ENCODE results near the gene ADRA1B.
A peak's percentile ranks its signal among the peaks of the same experiment; 100 is the strongest.
"Not testable (repeated sequence)": the region's sequence is repeated elsewhere in the genome, so short reads cannot be mapped to it uniquely, and the experiment has no call there.

The ADRA1B gene

GRCh38 chr5:159971514-159971913, 55.2 kb downstream of the ADRA1B start:
- no peak for DNase-seq

DNA sequence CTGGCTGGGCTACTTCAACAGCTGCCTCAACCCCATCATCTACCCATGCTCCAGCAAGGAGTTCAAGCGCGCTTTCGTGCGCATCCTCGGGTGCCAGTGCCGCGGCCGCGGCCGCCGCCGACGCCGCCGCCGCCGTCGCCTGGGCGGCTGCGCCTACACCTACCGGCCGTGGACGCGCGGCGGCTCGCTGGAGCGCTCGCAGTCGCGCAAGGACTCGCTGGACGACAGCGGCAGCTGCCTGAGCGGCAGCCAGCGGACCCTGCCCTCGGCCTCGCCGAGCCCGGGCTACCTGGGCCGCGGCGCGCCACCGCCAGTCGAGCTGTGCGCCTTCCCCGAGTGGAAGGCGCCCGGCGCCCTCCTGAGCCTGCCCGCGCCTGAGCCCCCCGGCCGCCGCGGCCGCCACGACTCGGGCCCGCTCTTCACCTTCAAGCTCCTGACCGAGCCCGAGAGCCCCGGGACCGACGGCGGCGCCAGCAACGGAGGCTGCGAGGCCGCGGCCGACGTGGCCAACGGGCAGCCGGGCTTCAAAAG, 55.7 kb downstream of the ADRA1B start:
- no peak for DNase-seq

- DNase-seq = no peak
Observed at GRCh38 chr5:159972538-159973362, 56.5 kb downstream of the ADRA1B start.

DNA sequence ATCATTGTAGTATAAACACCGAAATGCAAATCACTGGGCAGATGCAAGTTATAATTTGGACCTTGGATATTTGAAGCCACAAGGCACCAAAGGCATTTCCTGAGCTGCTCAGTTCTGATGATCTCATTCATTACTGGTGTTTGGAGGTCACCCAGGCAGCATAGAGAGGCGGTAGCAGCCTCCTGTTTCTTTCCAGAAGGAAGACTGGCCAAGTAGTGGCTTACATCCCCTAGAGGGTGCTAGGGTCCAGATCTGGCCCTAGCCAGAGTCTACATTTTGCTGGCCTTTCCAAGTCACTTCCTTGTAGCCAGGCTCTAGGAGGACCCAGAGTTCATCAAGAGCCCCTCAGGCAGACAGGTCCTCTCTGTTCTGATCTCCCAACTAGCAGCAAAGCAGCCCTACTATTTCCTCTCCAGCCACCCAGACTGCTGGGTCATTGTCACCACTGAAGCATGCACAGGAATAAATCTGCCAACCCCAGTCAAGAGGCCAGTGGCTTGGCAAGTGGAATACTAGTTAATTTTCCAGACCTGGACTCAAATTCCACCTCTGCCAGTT, 59.3 kb downstream of the ADRA1B start:
- peak; percentile 96 for DNase-seq

DNA sequence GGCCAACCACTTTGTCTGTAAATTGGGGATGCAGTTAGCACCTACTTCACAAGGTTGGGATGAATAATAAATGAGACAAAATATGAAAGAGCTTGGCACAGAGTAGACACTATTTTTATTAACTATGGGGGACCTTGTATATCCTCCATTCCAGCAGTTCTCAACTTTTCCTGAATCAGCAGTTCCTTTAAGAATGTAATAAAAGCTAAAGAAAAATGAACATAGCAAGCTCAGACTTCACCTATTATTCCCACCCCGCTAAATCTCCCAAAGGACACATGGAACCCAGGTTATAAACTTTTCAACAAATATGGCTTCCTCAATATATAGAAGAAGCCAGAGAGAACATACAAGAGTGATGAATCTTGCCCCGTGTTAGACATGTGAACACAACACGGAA, 60.6 kb downstream of the ADRA1B start:
- no peak for DNase-seq

DNA sequence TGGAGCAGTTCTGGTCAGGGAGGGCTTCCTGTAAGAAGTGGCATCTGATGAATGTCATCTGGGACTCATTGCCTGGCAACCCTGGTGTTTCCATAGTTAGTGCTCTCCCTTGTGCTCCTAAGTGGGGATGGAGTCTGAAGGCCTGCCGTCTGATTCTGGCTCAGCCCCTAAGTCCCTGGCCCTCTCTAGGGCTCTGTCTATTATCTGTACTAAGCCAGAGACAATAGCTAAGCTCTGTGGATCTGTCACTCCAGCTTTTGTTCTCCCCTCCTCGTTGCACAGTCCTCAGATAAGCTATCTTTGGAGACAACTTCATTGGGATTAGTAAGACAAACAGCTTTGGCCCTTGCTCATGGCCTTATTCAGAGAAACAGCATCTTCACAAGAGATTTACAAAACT, 62.1 kb downstream of the ADRA1B start:
- DNase-seq = no peak

- no peak for DNase-seq
Observed at GRCh38 chr5:159982421-159983173, 66.3 kb downstream of the ADRA1B start.

GRCh38 chr5:159987031-159987674, 70.9 kb downstream of the ADRA1B start:
- DNase-seq = peak; percentile 53

DNA sequence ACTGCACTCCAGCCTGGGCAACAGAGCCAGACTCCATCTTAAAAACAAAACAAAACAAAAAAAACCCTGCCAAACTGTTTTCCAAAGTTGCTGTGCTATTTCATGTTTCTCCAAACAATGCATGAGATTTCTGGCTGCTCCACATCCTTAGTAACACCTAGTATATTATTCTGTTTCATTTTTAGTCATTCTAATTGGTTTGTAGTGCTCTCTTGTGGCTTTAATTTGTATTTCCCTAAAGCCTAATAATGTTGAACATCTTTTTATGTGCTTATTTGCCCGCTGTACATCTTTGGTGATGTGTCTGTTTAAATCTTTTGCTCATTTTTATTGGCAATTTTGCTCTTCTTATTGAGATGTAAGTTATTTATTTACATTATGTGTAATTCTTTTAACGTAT, 74.2 kb downstream of the ADRA1B start:
- DNase-seq = no peak

GRCh38 chr5:159992566-159992965, 76.3 kb downstream of the ADRA1B start:
- DNase-seq = peak; percentile 42

GRCh38 chr5:159993194-159993593, 76.9 kb downstream of the ADRA1B start:
- no peak for DNase-seq

DNA sequence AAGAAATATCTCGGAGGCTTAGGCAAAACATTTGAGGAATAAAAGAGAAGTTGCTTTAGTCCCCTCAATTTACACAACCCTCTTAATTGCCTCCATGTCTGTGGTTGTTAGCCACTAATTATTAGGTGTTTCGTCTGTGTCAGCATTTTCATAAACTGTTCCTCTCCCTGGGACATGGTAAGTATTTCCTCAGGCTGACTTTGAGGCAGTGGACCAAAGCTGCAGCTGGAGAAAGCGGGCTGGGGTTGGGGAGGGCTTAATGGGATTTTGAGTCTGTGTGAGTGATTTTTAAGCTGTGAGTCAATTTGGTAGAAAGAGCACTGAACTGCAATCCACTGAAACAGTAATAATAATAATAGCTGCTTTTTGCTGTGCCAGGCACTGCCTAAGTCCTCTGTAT, 79.6 kb downstream of the ADRA1B start:
- no peak for DNase-seq

DNA sequence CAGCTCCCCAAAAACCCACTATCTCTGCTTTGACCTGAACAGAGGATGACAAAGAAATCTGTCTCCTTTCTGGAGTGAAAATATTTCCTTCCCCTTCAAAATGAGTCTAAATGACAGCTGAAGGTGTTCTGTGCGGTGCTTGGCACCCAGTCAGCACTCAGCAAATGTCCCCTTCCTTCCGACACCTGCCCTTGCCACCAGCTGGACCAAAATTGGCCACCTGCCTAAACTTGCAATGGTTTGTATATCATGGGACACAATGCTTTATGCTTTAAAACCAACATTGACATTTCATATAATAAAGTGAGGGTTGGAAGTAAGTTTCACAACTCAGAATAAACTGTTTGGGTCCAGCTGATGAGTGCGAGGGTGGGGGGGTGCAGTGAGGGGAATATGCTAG, 85.2 kb downstream of the ADRA1B start:
- DNase-seq = no peak

DNA sequence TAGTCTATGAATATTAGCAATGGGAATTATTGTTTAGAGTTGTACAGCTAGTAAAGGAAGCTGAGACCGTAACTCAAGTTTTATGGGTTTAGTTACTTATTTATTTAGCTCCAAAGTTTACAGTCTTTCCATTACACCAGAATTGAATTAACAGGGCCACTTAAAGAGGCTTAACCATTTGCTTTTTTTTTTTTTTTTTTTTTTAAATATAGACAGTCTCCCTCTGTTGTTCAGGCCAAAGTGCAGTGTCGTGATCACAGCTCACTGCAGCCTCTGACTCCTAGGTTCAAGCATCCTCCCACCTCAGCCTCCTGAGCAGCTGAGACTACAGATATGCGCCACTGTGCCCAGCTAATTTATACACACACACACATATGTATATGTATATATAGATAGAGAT, 91.2 kb downstream of the ADRA1B start:
- DNase-seq = no peak

- DNase-seq = not testable (repeated sequence)
Observed at GRCh38 chr5:160008529-160008876, 92.2 kb downstream of the ADRA1B start.

DNA sequence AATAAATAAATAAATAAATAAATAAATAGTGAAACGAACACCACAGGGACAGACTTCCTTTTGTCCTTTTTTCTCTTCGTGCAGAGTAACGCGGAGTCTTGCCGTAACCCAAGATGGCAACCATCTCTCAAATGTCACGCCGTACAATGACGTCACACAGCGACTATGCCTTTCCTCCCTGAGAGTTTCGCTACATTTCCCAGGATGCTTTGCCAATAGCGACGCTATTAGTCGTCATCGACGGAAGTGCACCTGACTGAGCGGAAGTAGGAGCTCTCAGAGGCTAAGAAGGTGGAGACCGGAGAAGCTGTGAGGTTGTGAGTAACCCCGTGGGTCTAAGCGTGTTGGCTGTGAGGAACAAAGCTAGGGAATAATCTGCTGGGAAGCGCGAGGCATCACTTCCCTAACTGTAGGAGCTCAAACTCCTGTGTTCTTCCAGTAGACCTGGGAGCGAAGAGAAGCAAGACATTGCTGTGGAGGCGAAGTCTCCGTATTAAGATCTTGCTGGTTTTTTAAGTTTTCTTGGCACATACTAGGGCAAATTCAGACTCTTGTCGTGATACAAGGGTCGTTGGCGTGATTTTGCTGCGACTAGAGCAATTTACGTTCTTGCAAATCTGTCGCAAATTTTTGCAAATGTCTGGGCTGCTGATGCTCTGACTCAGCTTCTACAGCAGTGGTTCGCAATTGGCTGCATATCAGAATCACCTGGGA, 92.8 kb downstream of the ADRA1B start, which contains the start of gene TTC1:
TTC1 (plus strand) TSS at position 263 of the 714 bp plus-strand sequence. CDS start 1,390 bp downstream, outside the sequence.
- peak; percentile 100 for DNase-seq

DNA sequence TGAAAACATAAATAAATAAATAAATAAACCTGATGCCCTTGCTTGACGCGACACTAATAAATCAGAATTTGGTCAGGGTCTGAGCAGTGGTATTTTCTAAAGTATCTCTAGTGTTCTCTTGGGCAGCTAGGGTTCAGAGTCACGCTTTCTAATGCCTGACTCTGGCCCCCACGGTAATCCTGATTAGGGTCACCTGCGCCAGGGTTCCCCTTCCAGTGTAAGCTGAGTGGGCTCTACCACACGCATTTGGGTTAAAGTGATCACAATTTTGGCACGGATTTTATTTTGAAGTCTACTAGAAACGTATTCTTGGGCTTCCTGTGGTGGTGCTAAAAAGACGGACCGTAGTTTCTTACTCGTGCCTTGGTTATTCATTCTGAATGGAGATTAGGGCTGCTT, 93.3 kb downstream of the ADRA1B start:
- no peak for DNase-seq

GRCh38 chr5:160011471-160011870, 95.2 kb downstream of the ADRA1B start:
- DNase-seq = no peak

GRCh38 chr5:160014197-160014596, 97.9 kb downstream of the ADRA1B start:
- DNase-seq = not testable (repeated sequence)

GRCh38 chr5:160018945-160019625, 102.8 kb downstream of the ADRA1B start:
- DNase-seq = no peak

- no peak for DNase-seq
Observed at GRCh38 chr5:160020266-160020770, 104.0 kb downstream of the ADRA1B start.

Data from fibroblast of skin of scalp (primary cell).